ENCODE measurements around the gene HSD11B1.
"Not testable (repeated sequence)": the region's sequence is repeated elsewhere in the genome, so short reads cannot be mapped to it uniquely, and the experiment has no call there.

HSD11B1 gene

GRCh38 chr1:209691237-209691636, 13.4 kb upstream of the HSD11B1 start:
- no peak for DNase-seq (ENCODE audit: low spot score)

GRCh38 chr1:209692296-209692695, 12.3 kb upstream of the HSD11B1 start:
- DNase-seq (ENCODE audit: low spot score): no peak

GRCh38 chr1:209692745-209693504, 11.7 kb upstream of the HSD11B1 start:
- DNase-seq (ENCODE audit: low spot score): peak; percentile 76

- DNase-seq (ENCODE audit: low spot score): no peak
These were observed 8.0 kb upstream of the HSD11B1 start for GRCh38 chr1:209696673-209697072.

GRCh38 chr1:209697126-209697525, 7.5 kb upstream of the HSD11B1 start:
- DNase-seq (ENCODE audit: low spot score): no peak

GRCh38 chr1:209700686-209701085, 4.0 kb upstream of the HSD11B1 start:
- not testable (repeated sequence) for DNase-seq (ENCODE audit: low spot score)

GRCh38 chr1:209702832-209703231, 1.8 kb upstream of the HSD11B1 start:
- no peak for DNase-seq (ENCODE audit: low spot score)

GRCh38 chr1:209703834-209704504, 677 bp upstream of the HSD11B1 start:
- no peak for DNase-seq (ENCODE audit: low spot score)

GRCh38 chr1:209705033-209705598, 470 bp downstream of the HSD11B1 start:
- no peak for DNase-seq (ENCODE audit: low spot score)

GRCh38 chr1:209706622-209707021, 2.0 kb downstream of the HSD11B1 start:
- no peak for DNase-seq (ENCODE audit: low spot score)

- DNase-seq (ENCODE audit: low spot score): no peak
These were observed 2.7 kb downstream of the HSD11B1 start for GRCh38 chr1:209707308-209707707.

- no peak for DNase-seq (ENCODE audit: low spot score)
These were observed 3.7 kb downstream of the HSD11B1 start for GRCh38 chr1:209708297-209708696.

- DNase-seq (ENCODE audit: low spot score): no peak
These were observed 5.4 kb downstream of the HSD11B1 start for GRCh38 chr1:209710093-209710492.

GRCh38 chr1:209710847-209711246, 6.2 kb downstream of the HSD11B1 start:
- no peak for DNase-seq (ENCODE audit: low spot score)

GRCh38 chr1:209714338-209714737, 9.7 kb downstream of the HSD11B1 start:
- DNase-seq (ENCODE audit: low spot score): no peak

GRCh38 chr1:209715314-209715713, 10.7 kb downstream of the HSD11B1 start:
- no peak for DNase-seq (ENCODE audit: low spot score)

GRCh38 chr1:209717818-209718217, 13.2 kb downstream of the HSD11B1 start:
- no peak for DNase-seq (ENCODE audit: low spot score)

- DNase-seq (ENCODE audit: low spot score): peak; percentile 26
These were observed 15.7 kb downstream of the HSD11B1 start for GRCh38 chr1:209720326-209720725.

- DNase-seq (ENCODE audit: low spot score): no peak
These were observed 16.2 kb downstream of the HSD11B1 start for GRCh38 chr1:209720826-209721225.

GRCh38 chr1:209721323-209721722, 16.7 kb downstream of the HSD11B1 start:
- DNase-seq (ENCODE audit: low spot score): no peak

- no peak for DNase-seq (ENCODE audit: low spot score)
These were observed 18.6 kb downstream of the HSD11B1 start for GRCh38 chr1:209723265-209723664.

- DNase-seq (ENCODE audit: low spot score): no peak
These were observed 19.4 kb downstream of the HSD11B1 start for GRCh38 chr1:209723756-209724693.

Measured in AG08396 (cell line).